Measurements from ENCODE around the gene ANKRD11.
"Not testable (repeated sequence)": the region's sequence is repeated elsewhere in the genome, so short reads cannot be mapped to it uniquely, and the experiment has no call there.

ANKRD11 gene

DNA sequence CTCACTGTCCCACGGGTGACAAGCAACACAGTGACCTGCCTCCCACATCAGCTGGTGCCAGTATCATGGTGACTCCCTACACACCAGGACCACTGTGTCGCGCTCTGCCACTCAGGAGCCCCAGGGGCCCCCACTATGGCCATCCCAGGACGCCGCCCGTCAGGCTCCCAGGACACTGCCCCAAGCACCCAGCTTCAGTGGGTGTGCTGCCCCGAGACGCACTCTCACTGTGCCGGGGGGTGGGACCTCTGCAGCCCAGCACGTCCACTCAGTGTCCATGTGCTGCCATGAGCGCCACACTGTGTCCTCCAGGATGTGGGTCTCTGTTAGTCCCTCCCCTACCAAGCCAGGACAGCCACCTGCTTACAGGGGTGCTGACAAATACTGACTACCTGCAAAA, 152.4 kb downstream of the ANKRD11 start:
- in situ Hi-C loops (cut with HindIII; ENCODE audit: low sequenced_read_pairs), result no loop called here
- DNase-seq (ENCODE audit: low read depth, low spot score), result no peak
- no peak overlapping the region for H3K4me3 ChIP-seq (ENCODE audit: low read depth, low read length)
- TF ChIP-seq, protein P1, sequence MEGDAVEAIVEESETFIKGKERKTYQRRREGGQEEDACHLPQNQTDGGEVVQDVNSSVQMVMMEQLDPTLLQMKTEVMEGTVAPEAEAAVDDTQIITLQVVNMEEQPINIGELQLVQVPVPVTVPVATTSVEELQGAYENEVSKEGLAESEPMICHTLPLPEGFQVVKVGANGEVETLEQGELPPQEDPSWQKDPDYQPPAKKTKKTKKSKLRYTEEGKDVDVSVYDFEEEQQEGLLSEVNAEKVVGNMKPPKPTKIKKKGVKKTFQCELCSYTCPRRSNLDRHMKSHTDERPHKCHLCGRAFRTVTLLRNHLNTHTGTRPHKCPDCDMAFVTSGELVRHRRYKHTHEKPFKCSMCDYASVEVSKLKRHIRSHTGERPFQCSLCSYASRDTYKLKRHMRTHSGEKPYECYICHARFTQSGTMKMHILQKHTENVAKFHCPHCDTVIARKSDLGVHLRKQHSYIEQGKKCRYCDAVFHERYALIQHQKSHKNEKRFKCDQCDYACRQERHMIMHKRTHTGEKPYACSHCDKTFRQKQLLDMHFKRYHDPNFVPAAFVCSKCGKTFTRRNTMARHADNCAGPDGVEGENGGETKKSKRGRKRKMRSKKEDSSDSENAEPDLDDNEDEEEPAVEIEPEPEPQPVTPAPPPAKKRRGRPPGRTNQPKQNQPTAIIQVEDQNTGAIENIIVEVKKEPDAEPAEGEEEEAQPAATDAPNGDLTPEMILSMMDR (IDR thresholded peaks at IDR 0.05; ENCODE audit: low read depth, low read length), result no peak

DNA sequence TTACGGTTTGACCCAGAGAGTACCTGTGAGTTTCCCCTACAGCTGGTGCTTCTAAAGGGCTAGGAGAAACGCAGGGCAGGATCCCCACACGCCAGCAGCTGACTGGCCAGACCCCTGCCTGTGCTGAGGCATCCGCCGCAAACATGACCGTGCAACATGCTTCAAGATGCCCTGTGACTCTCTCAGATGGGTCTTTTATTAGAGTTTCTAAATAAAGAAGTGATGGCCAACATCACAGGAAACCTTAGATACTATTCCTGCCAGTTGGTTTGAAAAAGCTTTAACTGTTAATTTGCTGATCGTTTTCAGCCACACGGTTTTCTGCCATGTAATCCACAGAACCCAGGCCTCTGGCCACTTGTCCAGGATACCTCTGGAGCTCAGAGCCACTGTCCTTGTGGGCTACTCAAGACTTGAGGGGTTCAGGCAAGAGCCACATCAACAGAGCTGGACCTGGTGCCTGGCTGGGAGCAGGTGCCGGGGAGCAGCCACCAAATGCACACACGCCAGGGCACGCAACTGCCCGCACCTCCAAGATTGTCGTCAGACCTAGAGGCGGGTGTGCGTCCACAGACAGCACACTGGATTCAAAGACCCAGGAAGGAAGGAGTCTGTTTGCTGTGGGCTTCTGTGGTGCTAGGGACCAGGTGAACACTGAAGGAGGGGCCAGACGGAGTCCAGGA, 154.4 kb downstream of the ANKRD11 start:
- DNase-seq (ENCODE audit: low read depth, low spot score), result no peak
- in situ Hi-C loops (cut with HindIII; ENCODE audit: low sequenced_read_pairs), result no loop called here
- H3K4me3 ChIP-seq (ENCODE audit: low read depth, low read length), result no peak overlapping the region
- TF ChIP-seq, protein P1 (IDR thresholded peaks at IDR 0.05; ENCODE audit: low read depth, low read length), result no peak

DNA sequence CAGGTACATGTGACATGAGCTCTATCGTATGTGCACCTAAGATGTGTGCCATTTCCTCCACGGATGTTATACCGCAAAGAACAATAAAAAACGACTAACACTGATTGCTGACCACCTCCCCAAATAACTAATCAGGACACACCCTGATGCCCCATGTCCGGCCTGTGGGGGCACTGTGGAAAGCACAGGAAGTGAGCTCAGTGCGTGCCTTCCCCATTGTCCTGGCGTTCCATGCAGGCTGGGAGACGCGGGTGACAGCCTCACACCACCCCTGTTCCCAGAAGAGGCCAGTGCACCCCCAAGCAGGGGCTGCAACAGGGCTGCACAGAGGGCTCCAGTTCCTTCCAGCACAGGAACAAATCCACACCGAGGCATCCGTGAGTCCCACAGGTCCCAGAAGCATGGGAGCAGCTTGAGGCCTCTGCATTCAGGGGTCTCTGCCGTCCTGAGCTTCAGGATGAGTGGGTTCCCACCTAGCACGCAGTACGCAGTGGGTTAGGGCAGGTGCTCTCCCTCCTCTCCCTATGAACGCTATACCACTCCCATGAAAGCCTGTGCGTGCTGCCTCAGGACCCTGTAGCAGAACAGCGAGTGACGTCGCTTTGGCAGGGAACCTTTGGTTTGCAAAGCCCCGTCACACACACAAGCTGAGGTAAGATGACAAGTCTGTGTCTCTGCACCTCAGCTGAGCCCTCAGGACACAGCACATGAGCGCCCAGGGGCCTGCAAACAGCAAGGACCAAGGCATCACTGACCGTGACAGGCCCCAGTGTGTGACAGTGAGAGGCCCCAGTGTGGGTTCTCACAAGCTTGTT, 155.2 kb downstream of the ANKRD11 start:
- no peak overlapping the region for H3K4me3 ChIP-seq (ENCODE audit: low read depth, low read length)
- no peak for DNase-seq (ENCODE audit: low read depth, low spot score)
- TF ChIP-seq, protein P1 (IDR thresholded peaks at IDR 0.05; ENCODE audit: low read depth, low read length), result peak; percentile 24
- in situ Hi-C loops (cut with HindIII; ENCODE audit: low sequenced_read_pairs), result no loop called here

DNA sequence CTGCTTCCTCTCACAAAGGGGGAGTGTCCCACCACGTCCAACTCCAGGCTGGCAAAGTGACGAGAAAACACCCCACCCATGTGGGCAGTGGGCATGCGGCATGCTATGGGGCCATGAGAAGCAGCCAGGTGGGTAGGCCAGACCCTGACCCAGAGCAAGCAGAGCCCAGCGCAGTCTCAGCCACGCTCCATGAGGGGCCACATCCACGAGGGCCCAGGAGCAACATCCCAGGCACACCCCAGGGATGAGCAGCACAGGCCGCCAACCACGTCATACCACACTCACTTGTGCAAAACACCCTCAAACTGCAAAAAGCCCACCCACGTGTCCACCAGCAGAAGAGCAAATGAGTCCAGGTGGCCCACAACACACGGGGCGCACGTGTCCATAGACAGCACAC, 155.9 kb downstream of the ANKRD11 start:
- no peak overlapping the region for H3K4me3 ChIP-seq (ENCODE audit: low read depth, low read length)
- in situ Hi-C loops (cut with HindIII; ENCODE audit: low sequenced_read_pairs), result no loop called here
- no peak for DNase-seq (ENCODE audit: low read depth, low spot score)
- TF ChIP-seq, protein P1 (IDR thresholded peaks at IDR 0.05; ENCODE audit: low read depth, low read length), result no peak

DNA sequence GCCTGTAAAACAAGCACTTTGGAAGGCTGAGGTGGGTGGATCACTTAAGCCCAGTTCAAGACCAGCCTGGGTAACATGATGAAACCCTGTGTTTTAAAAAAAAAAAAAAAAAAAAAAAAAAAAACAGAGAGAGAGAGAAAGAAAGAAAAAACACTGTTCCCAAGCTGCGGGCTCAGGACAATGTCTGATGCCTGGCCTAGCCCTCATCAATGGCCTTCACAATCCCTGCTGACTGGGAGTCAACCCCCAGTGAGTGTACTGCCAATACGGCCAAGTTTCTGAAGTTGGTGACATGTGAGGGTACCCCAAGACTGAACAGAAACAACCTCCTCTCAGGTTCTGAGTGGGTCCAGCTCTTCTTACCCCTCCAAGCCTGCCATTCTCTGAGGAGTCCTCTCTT, 156.3 kb downstream of the ANKRD11 start:
- in situ Hi-C loops (cut with HindIII; ENCODE audit: low sequenced_read_pairs), result no loop called here
- TF ChIP-seq, protein P1 (IDR thresholded peaks at IDR 0.05; ENCODE audit: low read depth, low read length), result no peak
- no peak for DNase-seq (ENCODE audit: low read depth, low spot score)
- no peak overlapping the region for H3K4me3 ChIP-seq (ENCODE audit: low read depth, low read length)

DNA sequence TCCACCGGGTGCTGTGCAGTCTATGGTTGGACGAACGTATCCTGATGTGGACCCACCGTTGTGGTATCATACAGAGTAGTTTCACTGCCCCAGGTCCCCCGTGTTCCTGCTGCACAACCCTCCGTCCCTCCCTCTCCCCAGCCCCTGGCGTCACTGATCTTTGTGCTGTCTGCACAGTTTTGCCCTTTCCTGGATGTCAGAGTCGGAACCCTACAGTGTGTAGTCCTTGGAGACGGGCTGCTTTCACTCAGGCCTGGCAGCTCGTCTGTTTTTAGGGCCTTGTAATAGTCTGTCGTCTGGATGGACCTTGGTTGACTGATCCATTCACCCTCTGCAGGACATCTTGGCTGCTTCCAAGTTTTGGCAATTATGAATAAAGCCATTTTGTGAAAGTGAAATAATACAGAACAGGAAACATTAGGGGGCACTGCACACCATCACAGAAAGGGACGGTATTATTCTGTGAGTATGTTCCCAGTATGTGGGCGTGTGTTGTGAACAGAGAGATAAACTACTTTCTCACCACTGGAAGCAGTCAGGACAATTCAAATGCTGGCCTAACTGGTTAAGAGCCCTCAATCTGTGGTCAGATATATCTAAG, 156.9 kb downstream of the ANKRD11 start:
- peak; percentile 88 for DNase-seq (ENCODE audit: low read depth, low spot score)
- in situ Hi-C loops (cut with HindIII; ENCODE audit: low sequenced_read_pairs); H3K4me3 ChIP-seq (ENCODE audit: low read depth, low read length): not testable (repeated sequence)
- TF ChIP-seq, protein P1 (IDR thresholded peaks at IDR 0.05; ENCODE audit: low read depth, low read length), result peak; percentile 55

All from astrocyte of the spinal cord (primary cell).